ENCODE measurements around the gene LCORL.

DNA sequence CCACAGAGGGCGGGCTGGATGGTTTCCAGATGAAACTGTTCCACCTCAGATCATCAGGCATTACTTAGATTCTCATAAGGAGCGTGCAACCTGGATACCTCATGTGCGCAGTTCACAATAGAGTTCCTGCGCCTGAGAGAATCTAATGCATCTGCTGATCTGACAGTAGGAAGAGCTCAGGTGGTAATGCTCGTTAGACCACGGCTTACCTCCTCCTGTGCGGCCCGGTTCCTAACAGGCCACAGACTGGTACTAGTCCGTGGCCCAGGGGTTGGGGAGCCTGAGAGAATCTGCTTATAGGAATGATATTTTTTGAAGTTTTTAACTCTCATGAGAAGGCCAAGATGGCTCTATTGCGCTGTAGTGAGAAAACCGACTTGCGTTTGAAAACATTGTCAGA lies 205.4 kb downstream of the LCORL start:
- TF ChIP-seq, protein P1, sequence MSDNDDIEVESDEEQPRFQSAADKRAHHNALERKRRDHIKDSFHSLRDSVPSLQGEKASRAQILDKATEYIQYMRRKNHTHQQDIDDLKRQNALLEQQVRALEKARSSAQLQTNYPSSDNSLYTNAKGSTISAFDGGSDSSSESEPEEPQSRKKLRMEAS (IDR thresholded peaks at IDR 0.05) = no peak
- TF ChIP-seq, protein P2, sequence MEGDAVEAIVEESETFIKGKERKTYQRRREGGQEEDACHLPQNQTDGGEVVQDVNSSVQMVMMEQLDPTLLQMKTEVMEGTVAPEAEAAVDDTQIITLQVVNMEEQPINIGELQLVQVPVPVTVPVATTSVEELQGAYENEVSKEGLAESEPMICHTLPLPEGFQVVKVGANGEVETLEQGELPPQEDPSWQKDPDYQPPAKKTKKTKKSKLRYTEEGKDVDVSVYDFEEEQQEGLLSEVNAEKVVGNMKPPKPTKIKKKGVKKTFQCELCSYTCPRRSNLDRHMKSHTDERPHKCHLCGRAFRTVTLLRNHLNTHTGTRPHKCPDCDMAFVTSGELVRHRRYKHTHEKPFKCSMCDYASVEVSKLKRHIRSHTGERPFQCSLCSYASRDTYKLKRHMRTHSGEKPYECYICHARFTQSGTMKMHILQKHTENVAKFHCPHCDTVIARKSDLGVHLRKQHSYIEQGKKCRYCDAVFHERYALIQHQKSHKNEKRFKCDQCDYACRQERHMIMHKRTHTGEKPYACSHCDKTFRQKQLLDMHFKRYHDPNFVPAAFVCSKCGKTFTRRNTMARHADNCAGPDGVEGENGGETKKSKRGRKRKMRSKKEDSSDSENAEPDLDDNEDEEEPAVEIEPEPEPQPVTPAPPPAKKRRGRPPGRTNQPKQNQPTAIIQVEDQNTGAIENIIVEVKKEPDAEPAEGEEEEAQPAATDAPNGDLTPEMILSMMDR (IDR thresholded peaks at IDR 0.05) = no peak
- TF ChIP-seq, protein P3, sequence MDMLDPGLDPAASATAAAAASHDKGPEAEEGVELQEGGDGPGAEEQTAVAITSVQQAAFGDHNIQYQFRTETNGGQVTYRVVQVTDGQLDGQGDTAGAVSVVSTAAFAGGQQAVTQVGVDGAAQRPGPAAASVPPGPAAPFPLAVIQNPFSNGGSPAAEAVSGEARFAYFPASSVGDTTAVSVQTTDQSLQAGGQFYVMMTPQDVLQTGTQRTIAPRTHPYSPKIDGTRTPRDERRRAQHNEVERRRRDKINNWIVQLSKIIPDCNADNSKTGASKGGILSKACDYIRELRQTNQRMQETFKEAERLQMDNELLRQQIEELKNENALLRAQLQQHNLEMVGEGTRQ (IDR thresholded peaks at IDR 0.05) = no peak
- no peak for TF ChIP-seq SMC3 (IDR thresholded peaks at IDR 0.05)
- TF ChIP-seq NR3C1 (IDR thresholded peaks at IDR 0.05) = no peak
- TF ChIP-seq MAFK (IDR thresholded peaks at IDR 0.05; ENCODE audit: partially characterized antibody) = no peak
- TF ChIP-seq POLR2A (IDR thresholded peaks at IDR 0.05; ENCODE audit: low read length) = no peak

Data from A549 (cell line).